HG03066 (cell line): Measurements from ENCODE around the gene UBC.
A peak's percentile ranks its signal among the peaks of the same experiment; 100 is the strongest.
"Not testable (repeated sequence)": the region's sequence is repeated elsewhere in the genome, so short reads cannot be mapped to it uniquely, and the experiment has no call there.

Source experiments
- ATAC-seq: cut with Tn5 transposase; IDR thresholded peaks from one replicate; pipeline ENCODE4 v1.9.1; 2021; ENCODE audit warnings: low read depth; ENCODE audit not compliant: unreplicated experiment

UBC gene

GRCh38 chr12:124888260-124888659, 26.2 kb downstream of the UBC start:
- no peak for ATAC-seq

GRCh38 chr12:124887766-124888165, 26.7 kb downstream of the UBC start:
- not testable (repeated sequence) for ATAC-seq

DNA sequence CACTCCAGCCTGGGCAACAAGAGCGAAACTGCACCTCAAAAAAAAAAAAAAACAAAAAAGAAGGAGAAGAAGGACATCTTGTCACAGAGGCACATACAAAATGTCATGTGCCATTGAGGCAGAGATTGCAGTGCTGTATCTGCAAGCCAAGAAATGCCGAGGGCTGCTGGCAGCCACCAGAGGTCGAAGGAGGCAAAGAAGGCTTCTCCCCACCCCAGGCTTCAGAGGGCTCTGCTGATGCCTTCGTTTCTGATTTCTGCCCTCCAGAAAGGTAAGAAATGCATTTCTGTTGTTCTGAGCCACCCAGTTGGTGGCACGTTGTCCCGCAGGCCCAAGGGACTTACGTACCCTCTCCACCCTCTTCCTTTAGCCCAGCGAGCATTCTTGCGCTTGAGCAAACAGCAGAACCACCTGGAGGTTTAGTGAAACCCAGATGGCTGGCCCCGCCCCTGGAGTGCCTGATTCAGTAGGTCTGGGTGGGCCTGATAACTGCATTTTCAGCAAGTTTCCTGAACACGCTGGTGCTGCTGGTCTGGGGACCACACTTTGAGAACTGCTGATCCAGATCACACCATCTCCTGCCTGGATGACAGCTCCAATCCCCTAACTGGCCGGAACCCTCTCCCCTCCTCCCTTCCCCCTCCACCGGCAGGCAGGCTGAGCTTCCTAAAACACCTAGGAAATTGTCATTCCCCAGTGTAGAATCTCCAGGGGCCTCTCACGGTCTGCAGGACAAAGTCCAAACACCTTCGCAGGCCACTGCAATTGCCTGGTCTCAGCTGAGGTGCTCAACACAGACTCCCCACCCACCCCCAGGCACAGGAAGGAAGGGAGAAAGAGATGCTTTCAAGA, 29.6 kb downstream of the UBC start:
- peak; percentile 70 for ATAC-seq

DNA sequence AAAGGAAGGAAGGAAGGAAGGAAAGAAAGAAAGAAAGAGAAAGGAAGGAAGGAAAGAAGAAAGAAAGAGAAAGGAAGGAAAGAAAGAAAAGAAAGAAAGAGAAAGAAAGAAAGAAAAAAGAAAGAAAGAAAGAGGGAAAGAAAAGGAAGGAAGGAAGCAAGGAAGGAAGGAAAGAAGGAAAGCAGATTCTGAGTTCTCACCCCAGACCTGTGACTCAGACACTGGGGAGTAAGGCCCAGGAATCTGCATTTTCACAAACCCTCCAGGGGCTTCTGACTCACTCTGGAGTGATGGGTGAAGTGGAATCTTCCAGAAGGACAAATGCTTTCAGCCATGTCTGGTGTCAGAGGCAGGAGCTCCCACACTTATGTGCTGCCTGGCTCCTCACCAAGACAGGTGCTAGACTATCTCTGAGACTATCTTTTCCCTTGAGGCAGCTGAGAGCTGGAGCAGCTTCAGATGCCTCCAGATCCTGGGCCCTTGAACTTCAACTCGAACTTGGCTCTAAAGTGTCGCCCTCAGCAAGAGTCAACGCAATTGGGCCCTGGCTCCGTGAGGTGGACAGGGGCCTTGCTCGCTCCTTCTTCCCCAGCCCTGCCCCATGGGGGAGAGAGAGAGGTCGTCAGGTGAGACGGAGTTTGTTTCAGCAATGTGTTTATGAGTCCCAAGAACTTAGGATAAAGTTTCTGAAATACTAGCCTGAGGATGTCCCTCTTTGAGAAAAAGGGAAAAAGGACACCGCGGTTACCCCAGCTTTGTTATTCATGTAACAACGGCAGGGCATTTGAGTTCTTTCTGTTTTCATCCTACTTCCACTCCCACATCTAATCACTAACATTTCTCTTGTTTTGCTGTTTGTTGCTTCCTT, 31.0 kb downstream of the UBC start:
- ATAC-seq: no peak

GRCh38 chr12:124881123-124881522, 33.3 kb downstream of the UBC start:
- no peak for ATAC-seq

GRCh38 chr12:124880335-124880734, 34.1 kb downstream of the UBC start:
- not testable (repeated sequence) for ATAC-seq

- no peak for ATAC-seq
Observed at GRCh38 chr12:124878795-124879516, 35.5 kb downstream of the UBC start.

- no peak for ATAC-seq
Observed at GRCh38 chr12:124877423-124877822, 37.0 kb downstream of the UBC start.

DNA sequence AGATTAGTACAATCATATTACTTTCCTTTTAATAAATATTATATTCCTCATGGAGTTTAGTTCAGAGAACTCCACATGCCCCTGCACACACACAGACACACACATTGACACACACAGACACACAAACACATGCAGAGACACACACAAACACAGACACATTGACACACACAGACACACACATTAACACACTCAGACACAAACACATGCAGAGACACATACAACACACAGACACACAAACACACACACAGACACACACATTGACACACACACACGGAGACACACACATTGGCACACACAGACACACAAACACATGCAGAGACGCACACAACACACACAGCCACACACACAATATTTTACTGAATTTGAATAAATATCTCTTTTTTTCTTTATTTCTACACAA, 38.3 kb downstream of the UBC start:
- no peak for ATAC-seq

DNA sequence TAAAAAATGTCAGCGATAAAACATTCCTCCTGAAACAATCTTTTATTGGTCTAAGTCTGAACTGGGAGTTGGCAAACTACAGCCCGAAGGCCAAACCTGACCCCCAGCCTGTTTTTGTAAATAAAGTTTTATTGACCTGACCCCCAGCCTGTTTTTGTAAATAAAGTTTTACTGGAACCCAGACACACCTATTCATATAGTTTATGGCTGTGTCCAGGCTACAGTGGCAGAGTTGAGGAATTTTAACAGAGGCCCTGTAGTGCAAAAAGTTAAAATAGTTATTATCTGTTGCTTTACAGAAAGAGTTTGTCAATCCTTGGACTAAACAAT, 38.7 kb downstream of the UBC start:
- no peak for ATAC-seq

DNA sequence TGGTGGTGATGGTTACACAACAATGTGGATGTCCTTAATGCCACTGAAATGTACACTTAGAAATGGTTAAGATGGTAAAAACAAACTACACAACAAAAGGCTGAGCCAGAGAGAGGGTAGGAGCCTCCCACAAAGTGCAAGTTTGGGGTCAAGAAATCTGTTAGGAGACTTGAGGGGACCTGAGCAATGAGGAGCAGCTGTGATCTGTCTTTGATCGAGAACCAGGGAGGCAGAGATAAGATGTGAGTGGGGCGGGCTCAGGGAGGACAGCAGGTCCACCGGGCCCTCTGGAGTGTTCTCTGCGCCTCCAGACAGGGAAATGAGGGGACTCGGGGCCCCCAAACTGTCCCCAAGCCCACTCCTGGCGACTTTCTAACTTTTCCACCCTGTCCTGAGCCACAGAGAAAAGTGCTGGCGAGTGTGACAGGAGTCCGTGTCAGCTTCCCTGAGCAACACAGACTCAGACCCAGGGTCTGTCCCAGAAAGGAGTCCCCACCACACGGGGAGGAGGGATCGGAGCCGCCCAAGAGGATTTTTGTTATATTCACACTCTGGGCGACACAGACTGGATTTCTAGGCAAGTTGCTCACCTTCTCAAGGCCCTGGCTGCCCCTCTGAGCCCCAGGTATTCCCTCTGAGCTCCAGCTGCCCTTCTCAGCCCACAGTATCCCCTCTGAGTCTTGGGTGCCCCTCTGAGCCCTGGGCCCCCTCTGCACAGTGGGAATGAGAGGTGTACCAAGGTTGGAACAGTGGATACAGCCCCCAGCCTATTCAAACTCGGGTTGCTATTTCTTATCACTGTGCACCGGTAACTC, 39.3 kb downstream of the UBC start:
- no peak for ATAC-seq

- ATAC-seq: no peak
Observed at GRCh38 chr12:124874188-124874587, 40.3 kb downstream of the UBC start.

- no peak for ATAC-seq
Observed at GRCh38 chr12:124872068-124872719, 42.3 kb downstream of the UBC start.

GRCh38 chr12:124871297-124871696, 43.2 kb downstream of the UBC start:
- ATAC-seq: no peak

- no peak for ATAC-seq
Observed at GRCh38 chr12:124870515-124870914, 43.9 kb downstream of the UBC start.

DNA sequence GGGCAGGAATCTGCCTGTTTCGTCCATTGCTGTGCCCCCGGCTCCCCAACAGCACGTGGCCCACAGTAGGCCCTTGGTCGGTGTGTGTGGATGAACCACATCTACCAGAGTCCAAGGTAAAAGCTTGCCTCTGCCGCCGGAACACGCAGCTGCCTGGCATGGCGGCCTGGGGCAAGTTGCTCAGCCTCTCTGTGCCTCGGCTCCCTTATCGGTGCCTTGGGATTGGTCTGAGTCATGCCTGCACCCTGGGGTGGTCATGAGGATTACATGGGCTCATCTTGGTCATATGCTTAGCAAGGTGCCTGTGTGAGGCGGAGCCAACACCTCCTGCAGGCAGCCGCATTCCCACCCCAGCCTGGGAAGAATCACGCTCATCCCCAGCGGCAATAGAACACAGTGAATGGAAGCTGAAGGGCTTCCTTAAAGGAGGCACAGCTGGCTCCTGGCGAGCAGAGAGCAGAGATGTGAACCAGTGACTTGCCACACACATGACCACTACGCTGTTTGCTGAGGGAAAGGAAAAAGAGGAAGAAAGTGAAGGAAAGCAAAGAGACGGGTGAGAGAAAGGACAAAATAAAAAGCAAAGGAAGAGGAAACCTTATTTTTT, 45.3 kb downstream of the UBC start:
- ATAC-seq: no peak

DNA sequence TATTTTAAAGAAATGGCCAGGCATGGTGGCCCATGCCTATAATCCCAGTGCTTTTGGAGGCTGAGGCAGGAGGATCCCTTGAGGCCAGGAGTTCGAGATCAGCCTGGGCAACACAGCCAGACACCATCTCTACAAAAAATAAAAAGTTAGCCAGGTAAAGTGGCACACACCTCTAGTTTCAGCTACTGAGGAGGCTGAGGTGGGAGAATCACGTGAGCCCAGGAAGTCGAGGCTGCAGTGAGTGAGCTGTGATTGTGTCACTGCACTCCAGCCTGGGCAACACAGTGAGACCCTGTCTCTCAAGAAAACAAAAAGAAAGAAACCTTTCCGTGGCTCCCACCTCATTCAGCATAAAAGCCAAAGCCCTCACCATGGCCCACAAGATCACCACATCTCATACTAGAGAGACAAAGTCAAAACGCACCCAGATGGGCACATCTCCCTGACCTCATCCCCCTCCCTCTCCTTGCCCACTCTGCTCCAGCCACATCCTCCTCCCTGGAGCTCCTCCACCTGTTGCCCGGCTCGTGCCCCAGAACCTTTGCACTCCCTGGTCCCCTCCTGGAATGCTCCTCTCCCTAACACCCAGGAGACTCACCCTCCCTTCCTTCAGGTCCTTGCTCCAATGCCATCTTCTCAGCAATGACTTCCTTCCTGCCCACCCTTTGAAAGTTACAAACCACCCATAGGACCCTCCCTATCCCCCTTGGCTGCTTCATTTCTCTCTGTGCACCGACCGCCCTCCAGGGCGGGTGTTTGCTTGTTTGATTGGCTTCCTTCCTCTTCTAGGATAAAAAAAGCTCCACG, 46.0 kb downstream of the UBC start:
- no peak for ATAC-seq

DNA sequence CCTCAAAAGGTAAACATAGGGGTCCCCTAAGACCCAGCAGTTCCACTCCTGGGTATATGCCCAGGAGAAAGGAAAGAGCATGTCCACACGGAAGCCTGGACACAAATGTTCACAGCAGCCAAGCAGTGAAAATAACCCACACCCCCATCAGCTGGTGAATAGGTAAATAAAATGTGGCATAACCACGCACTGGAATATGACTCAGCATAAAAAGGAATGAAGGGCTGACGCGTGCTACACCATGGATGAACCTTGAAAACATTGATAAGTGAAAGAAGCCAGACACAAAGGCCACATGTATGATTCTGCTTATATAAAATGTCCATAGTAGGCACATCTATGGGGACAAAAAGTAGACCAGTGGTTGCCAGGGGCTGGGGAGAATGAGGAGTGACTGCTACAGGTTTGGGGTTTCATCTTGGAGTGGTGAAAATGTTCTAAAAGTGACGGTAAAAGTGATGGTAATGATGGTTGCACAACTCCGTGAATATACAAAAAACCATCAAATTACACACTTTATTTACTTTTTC, 47.0 kb downstream of the UBC start:
- ATAC-seq: no peak
